CD14-positive monocyte (primary cell): ENCODE results near the gene FAM161A. TPM values are rescaled to one million over a fixed set of nuclear protein-coding genes. Genes with fewer than 3 reads are reported as not detected.
"Not testable (repeated sequence)": the region's sequence is repeated elsewhere in the genome, so short reads cannot be mapped to it uniquely, and the experiment has no call there.

ENCODE experiments used
- DNase-seq, 3 donors: peaks; one replicate each; pipeline ENCODE4 v3.0.0-alpha.2; 2011 to 2022
- H2AFZ ChIP-seq: 2 replicates; pipeline ENCODE4 v1.6.0; 2012; ENCODE audit warnings: mild to moderate bottlenecking, low read depth, low read length, inconsistent platforms; ENCODE audit not compliant: insufficient read depth, poor library complexity, severe bottlenecking
- H3K27ac ChIP-seq, 2 donors: 1 replicate in 1 of 2; 2 replicates in 1 of 2; pipeline ENCODE4 v1.5.1; 2012 to 2013; ENCODE audit warnings: low read length in 2 of 2, control low read depth in 1 of 2, inconsistent platforms in 1 of 2, low read depth in 1 of 2, mild to moderate bottlenecking in 1 of 2
- H3K27me3 ChIP-seq, 2 donors: one replicate each; pipeline versions ENCODE4 v1.6.0 to v1.6.1; 2011 to 2013; ENCODE audit warnings: low read length in 2 of 2; ENCODE audit not compliant: control insufficient read depth in 2 of 2, insufficient read depth in 2 of 2
- H3K36me3 ChIP-seq, 2 donors: replicated peaks in 1 of 2; 1 replicate in 1 of 2; 2 replicates in 1 of 2; pipeline versions ENCODE4 v1.5.1 to v1.6.1; 2012 to 2013; ENCODE audit warnings: low read length in 2 of 2, control low read depth in 1 of 2, inconsistent platforms in 1 of 2, mild to moderate bottlenecking in 1 of 2; ENCODE audit not compliant: insufficient read depth in 2 of 2, control insufficient read depth in 1 of 2
- H3K4me1 ChIP-seq, 2 donors: 1 replicate in 1 of 2; 2 replicates in 1 of 2; pipeline versions ENCODE4 v1.5.1 to v1.6.1; 2012 to 2013; ENCODE audit warnings: low read length in 2 of 2, control low read depth in 1 of 2, inconsistent platforms in 1 of 2, mild to moderate bottlenecking in 1 of 2, moderate library complexity in 1 of 2; ENCODE audit not compliant: insufficient read depth in 2 of 2, control insufficient read depth in 1 of 2
- H3K4me2 ChIP-seq: replicated peaks from 2 replicates; pipeline ENCODE3; 2012; ENCODE audit warnings: low read length, moderate library complexity, mild to moderate bottlenecking; ENCODE audit not compliant: poor library complexity, severe bottlenecking; ENCODE audit errors: extremely low read depth
- H3K4me3 ChIP-seq, 3 experiments: fragments of 200-600 bp in 1 of 3; sonication (generic) in 1 of 3; replicated peaks in 1 of 3; 1 replicate in 2 of 3; 2 replicates in 1 of 3; pipeline ENCODE4 v1.5.1; 2011 to 2013; ENCODE audit warnings: low read length in 3 of 3, mild to moderate bottlenecking in 3 of 3, control low read depth in 2 of 3, low read depth in 2 of 3, inconsistent platforms in 1 of 3, moderate library complexity in 1 of 3
- H3K79me2 ChIP-seq: 2 replicates; pipeline ENCODE4 v1.6.0; 2012; ENCODE audit warnings: mild to moderate bottlenecking, control low read depth, inconsistent platforms, low read length, moderate library complexity; ENCODE audit not compliant: insufficient read depth
- H3K9ac ChIP-seq: 2 replicates; pipeline ENCODE4 v1.6.0; 2017; ENCODE audit warnings: low read length, mild to moderate bottlenecking; ENCODE audit not compliant: insufficient read depth, poor library complexity, severe bottlenecking
- H3K9me3 ChIP-seq, 2 donors: replicated peaks in 1 of 2; 1 replicate in 1 of 2; 2 replicates in 1 of 2; pipeline versions ENCODE4 v1.5.1 to v1.6.1; 2012 to 2013; ENCODE audit warnings: low read length in 2 of 2, control low read depth in 1 of 2; ENCODE audit not compliant: control insufficient read depth in 1 of 2, insufficient read depth in 1 of 2
- H4K20me1 ChIP-seq: 2 replicates; pipeline ENCODE4 v1.6.0; 2012; ENCODE audit warnings: mild to moderate bottlenecking, low read length, control low read depth, moderate library complexity; ENCODE audit not compliant: insufficient read depth
- H3K27ac Mint-ChIP-seq, 7 donors: one replicate each; pipeline ENCODE4 v1.8.0; 2020; ENCODE audit warnings: mild to moderate bottlenecking in 7 of 7, mixed read lengths in 7 of 7, moderate library complexity in 6 of 7, inconsistent platforms in 2 of 7
- H3K27me3 Mint-ChIP-seq, 3 donors: one replicate each; pipeline ENCODE4 v1.8.0; 2021 to 2022; ENCODE audit warnings: low read depth in 3 of 3, mild to moderate bottlenecking in 3 of 3, mixed read lengths in 3 of 3, moderate library complexity in 3 of 3, inconsistent platforms in 1 of 3
- H3K36me3 Mint-ChIP-seq, 2 donors: one replicate each; pipeline ENCODE4 v1.8.0; 2020; ENCODE audit warnings: mixed read lengths in 2 of 2, inconsistent platforms in 1 of 2, mild to moderate bottlenecking in 1 of 2
- H3K4me1 Mint-ChIP-seq: one replicate; pipeline ENCODE4 v1.8.0; 2020; ENCODE audit warnings: mild to moderate bottlenecking, mixed read lengths
- H3K4me3 Mint-ChIP-seq, 2 donors: one replicate each; pipeline ENCODE4 v1.8.0; 2020; ENCODE audit warnings: mild to moderate bottlenecking in 2 of 2, mixed read lengths in 2 of 2, moderate library complexity in 1 of 2
- H3K9me3 Mint-ChIP-seq, 7 donors: one replicate each; pipeline ENCODE4 v1.8.0; 2020 to 2022; ENCODE audit warnings: mixed read lengths in 7 of 7, mild to moderate bottlenecking in 6 of 7, moderate library complexity in 6 of 7, inconsistent platforms in 2 of 7
- WGBS: methylation state at CpG from one replicate; pipeline ENCODE4 v1.1.5; 2013; ENCODE audit warnings: missing lambda C conversion rate; ENCODE audit not compliant: insufficient coverage; 5-methylcytosine and 5-hydroxymethylcytosine counted together
- intact Hi-C, 2 donors: fragments of 100-400 bp; cut with micrococcal nuclease; formaldehyde crosslinking; loops; one replicate each; pipeline versions ENCODE4 v1.15.0 to v1.15.1; 2023
- polyA plus RNA-seq, 3 donors: library from polyadenylated mRNA; depleted of rRNA in 1 of 3; unstranded in 2 of 3; stranded (reverse) in 1 of 3; fragments of 300-500 nt in 2 of 3; fragments of >200 nt in 1 of 3; fragmentation: Illumina TruSeq in 2 of 3; gene quantifications; 1 replicate in 2 of 3; 2 replicates in 1 of 3; pipeline ENCODE4 v1.2.3, GENCODE V29; 2012 to 2021
- TF ChIP-seq, protein P1 (sequence below): fragments of 200-600 bp; IDR thresholded peaks from one replicate; pipeline ENCODE4 v1.8.0; 2022; ENCODE audit warnings: antibody characterized with exemption, mild to moderate bottlenecking

The FAM161A gene
- polyA plus RNA-seq, 3 donors, result 0.11 to 0.25 TPM; not detected in 1

- no peak overlapping the region for H3K9ac ChIP-seq
- Mint-ChIP-seq H3K27me3 (peaks cover 2 to 10% (median 5%) of the 10 kb centered on the region in 3 donors), H3K4me3 (no peak overlapping the region), H3K27ac (no peak overlapping the region), H3K4me1 (no peaks in the 10 kb centered on the region), H3K36me3 (no peaks in the 10 kb centered on the region), H3K9me3 (peaks cover 0 to 1% (median 0%) of the 10 kb centered on the region in 7 donors)
- no peak for DNase-seq
- H3K9me3 ChIP-seq, result no peaks in the 10 kb centered on the region
- H3K27me3 ChIP-seq, result no peaks in the 10 kb centered on the region
- intact Hi-C loops, result no loop called here
- H2AFZ ChIP-seq, result no peak overlapping the region
- TF ChIP-seq, protein P1, sequence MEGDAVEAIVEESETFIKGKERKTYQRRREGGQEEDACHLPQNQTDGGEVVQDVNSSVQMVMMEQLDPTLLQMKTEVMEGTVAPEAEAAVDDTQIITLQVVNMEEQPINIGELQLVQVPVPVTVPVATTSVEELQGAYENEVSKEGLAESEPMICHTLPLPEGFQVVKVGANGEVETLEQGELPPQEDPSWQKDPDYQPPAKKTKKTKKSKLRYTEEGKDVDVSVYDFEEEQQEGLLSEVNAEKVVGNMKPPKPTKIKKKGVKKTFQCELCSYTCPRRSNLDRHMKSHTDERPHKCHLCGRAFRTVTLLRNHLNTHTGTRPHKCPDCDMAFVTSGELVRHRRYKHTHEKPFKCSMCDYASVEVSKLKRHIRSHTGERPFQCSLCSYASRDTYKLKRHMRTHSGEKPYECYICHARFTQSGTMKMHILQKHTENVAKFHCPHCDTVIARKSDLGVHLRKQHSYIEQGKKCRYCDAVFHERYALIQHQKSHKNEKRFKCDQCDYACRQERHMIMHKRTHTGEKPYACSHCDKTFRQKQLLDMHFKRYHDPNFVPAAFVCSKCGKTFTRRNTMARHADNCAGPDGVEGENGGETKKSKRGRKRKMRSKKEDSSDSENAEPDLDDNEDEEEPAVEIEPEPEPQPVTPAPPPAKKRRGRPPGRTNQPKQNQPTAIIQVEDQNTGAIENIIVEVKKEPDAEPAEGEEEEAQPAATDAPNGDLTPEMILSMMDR, result no peak
- H4K20me1 ChIP-seq, result no peaks in the 10 kb centered on the region
- 93% methylated on average over 9 of the region's 20 CpGs for WGBS
- no peaks in the 10 kb centered on the region for H3K36me3 ChIP-seq
- no peak overlapping the region for H3K4me2 ChIP-seq
- H3K4me3 ChIP-seq, result no peak overlapping the region
- H3K27ac ChIP-seq, result no peak overlapping the region
- H3K79me2 ChIP-seq, result no peaks in the 10 kb centered on the region
- no peaks in the 10 kb centered on the region for H3K4me1 ChIP-seq
These were observed 37.1 kb downstream of the FAM161A start for GRCh38 chr2:61816480-61817355.

GRCh38 chr2:61814539-61815160 is 39.2 kb downstream of the FAM161A start:
- Histone ChIP-seq H3K36me3 (no peaks in the 10 kb centered on the region), H3K4me2 (no peak overlapping the region), H3K27ac (no peak overlapping the region), H3K4me3 (no peak overlapping the region), H3K79me2 (no peaks in the 10 kb centered on the region), H2AFZ (no peak overlapping the region), H3K27me3 (no peaks in the 10 kb centered on the region), H3K4me1 (no peaks in the 10 kb centered on the region), H3K9me3 (no peaks in the 10 kb centered on the region), H4K20me1 (no peaks in the 10 kb centered on the region), H3K9ac (no peak overlapping the region)
- intact Hi-C loops, result no loop called here
- peaks cover 0 to 8% (median 6%) of the 10 kb centered on the region in 3 donors for H3K27me3 Mint-ChIP-seq
- no peaks in the 10 kb centered on the region for H3K36me3 Mint-ChIP-seq
- no peak overlapping the region for H3K27ac Mint-ChIP-seq
- TF ChIP-seq, protein P1, result no peak
- 87% methylated on average over 4 of the region's 6 CpGs for WGBS
- peaks cover 0 to 1% (median 0%) of the 10 kb centered on the region in 7 donors for H3K9me3 Mint-ChIP-seq
- no peak for DNase-seq
- no peaks in the 10 kb centered on the region for H3K4me1 Mint-ChIP-seq
- no peak overlapping the region for H3K4me3 Mint-ChIP-seq

- H3K9me3 ChIP-seq, H3K4me1 ChIP-seq, H3K4me3 ChIP-seq, H3K4me1 Mint-ChIP-seq, intact Hi-C loops, H3K27ac ChIP-seq, H3K4me2 ChIP-seq, H3K4me3 Mint-ChIP-seq, H4K20me1 ChIP-seq, H3K27me3 ChIP-seq, H3K27me3 Mint-ChIP-seq, H3K36me3 Mint-ChIP-seq, H3K36me3 ChIP-seq, H3K79me2 ChIP-seq, DNase-seq, H3K9me3 Mint-ChIP-seq, H3K9ac ChIP-seq, H2AFZ ChIP-seq: not testable (repeated sequence)
- H3K27ac Mint-ChIP-seq, result peak overlapping the region in 1 of 7 donors; percentile 45
- WGBS, result 100% methylated on average over 1 of the region's 3 CpGs
These were observed 40.5 kb downstream of the FAM161A start for GRCh38 chr2:61813314-61813713.
